Subcutaneous adipose tissue (tissue), 4 donors: ENCODE data around the gene NEURL1B. TPM values are rescaled to one million over a fixed set of nuclear protein-coding genes. Genes with fewer than 3 reads are reported as not detected.

Experiments used
- CTCF ChIP-seq: fragments of 450-650 bp; IDR thresholded peaks from one replicate; pipeline ENCODE4 v1.5.1; 2016; ENCODE audit warnings: low read depth, mild to moderate bottlenecking, control low read depth, antibody characterized with exemption, moderate library complexity
- total RNA-seq, 4 donors: library from RNA; depleted of rRNA; stranded (reverse); fragments of >200 nt; gene quantifications; one replicate each; pipeline ENCODE4 v1.1.0, GENCODE V29; 2016

NEURL1B gene
- total RNA-seq, 4 donors from 2014 or later: 4.9 to 38.4 (median 13.0) TPM

GRCh38 chr5:172637110-172637580 lies 3.9 kb upstream of the NEURL1B start:
- TF ChIP-seq CTCF: no peak

- TF ChIP-seq CTCF: no peak
Observed at GRCh38 chr5:172637740-172638139, 3.3 kb upstream of the NEURL1B start.

GRCh38 chr5:172638209-172638768 lies 2.8 kb upstream of the NEURL1B start:
- no peak for TF ChIP-seq CTCF

GRCh38 chr5:172640139-172640538 lies 924 bp upstream of the NEURL1B start:
- TF ChIP-seq CTCF: no peak

- no peak for TF ChIP-seq CTCF
Observed at GRCh38 chr5:172641359-172642050, 442 bp downstream of the NEURL1B start.

GRCh38 chr5:172642051-172642409 lies 967 bp downstream of the NEURL1B start:
- no peak for TF ChIP-seq CTCF

- TF ChIP-seq CTCF: no peak
Observed at GRCh38 chr5:172642486-172642885, 1.4 kb downstream of the NEURL1B start.
